Stimulated activated CD8-positive, alpha-beta memory T cell treated with anti-CD3 and anti-CD28 coated beads, Interleukin-4, amount 100 ng/mL, for 24 hours (primary cell): ENCODE data around the gene UBE2E1.
"Not testable (repeated sequence)": the region's sequence is repeated elsewhere in the genome, so short reads cannot be mapped to it uniquely, and the experiment has no call there.

Source experiments
- DNase-seq: peaks from one replicate; pipeline ENCODE4 v3.0.0-alpha.2; 2020; ENCODE audit warnings: low read depth

Gene UBE2E1

GRCh38 chr3:23880703-23881339, 75.1 kb downstream of the UBE2E1 start:
- no peak for DNase-seq

GRCh38 chr3:23881993-23882392, 76.2 kb downstream of the UBE2E1 start:
- not testable (repeated sequence) for DNase-seq

GRCh38 chr3:23882487-23882918, 76.7 kb downstream of the UBE2E1 start:
- no peak for DNase-seq

- DNase-seq: no peak
Observed at GRCh38 chr3:23884481-23884880, 78.7 kb downstream of the UBE2E1 start.

GRCh38 chr3:23885210-23885609, 79.5 kb downstream of the UBE2E1 start:
- DNase-seq: no peak

GRCh38 chr3:23886311-23886710, 80.6 kb downstream of the UBE2E1 start:
- DNase-seq: no peak

GRCh38 chr3:23888617-23889228, 83.0 kb downstream of the UBE2E1 start:
- no peak for DNase-seq

GRCh38 chr3:23889386-23889785, 83.6 kb downstream of the UBE2E1 start:
- no peak for DNase-seq

- no peak for DNase-seq
Observed at GRCh38 chr3:23889950-23890349, 84.2 kb downstream of the UBE2E1 start.

GRCh38 chr3:23894254-23895061, 88.7 kb downstream of the UBE2E1 start:
- no peak for DNase-seq

GRCh38 chr3:23895181-23895580, 89.4 kb downstream of the UBE2E1 start:
- DNase-seq: no peak

- no peak for DNase-seq
Observed at GRCh38 chr3:23900744-23901143, 95.0 kb downstream of the UBE2E1 start.

- DNase-seq: no peak
Observed at GRCh38 chr3:23904545-23904944, 98.8 kb downstream of the UBE2E1 start.

- DNase-seq: no peak
Observed at GRCh38 chr3:23909341-23909740, 103.6 kb downstream of the UBE2E1 start.

GRCh38 chr3:23911397-23911796, 105.6 kb downstream of the UBE2E1 start:
- no peak for DNase-seq

- not testable (repeated sequence) for DNase-seq
Observed at GRCh38 chr3:23912335-23912734, 106.6 kb downstream of the UBE2E1 start.

GRCh38 chr3:23913182-23913581, 107.4 kb downstream of the UBE2E1 start:
- no peak for DNase-seq

- DNase-seq: no peak
Observed at GRCh38 chr3:23913873-23914743, 108.4 kb downstream of the UBE2E1 start.

- no peak for DNase-seq
Observed at GRCh38 chr3:23915537-23916108, 109.9 kb downstream of the UBE2E1 start.

GRCh38 chr3:23916152-23916885, 110.6 kb downstream of the UBE2E1 start:
- DNase-seq: no peak
